HuH-7 (cell line): Measurements from ENCODE around the gene TMEM258.
A peak's percentile ranks its signal among the peaks of the same experiment; 100 is the strongest.

ENCODE experiments used
- DNase-seq: peaks from one replicate; pipeline ENCODE4 v3.0.0; 2011; ENCODE audit warnings: low spot score

The TMEM258 gene

DNA sequence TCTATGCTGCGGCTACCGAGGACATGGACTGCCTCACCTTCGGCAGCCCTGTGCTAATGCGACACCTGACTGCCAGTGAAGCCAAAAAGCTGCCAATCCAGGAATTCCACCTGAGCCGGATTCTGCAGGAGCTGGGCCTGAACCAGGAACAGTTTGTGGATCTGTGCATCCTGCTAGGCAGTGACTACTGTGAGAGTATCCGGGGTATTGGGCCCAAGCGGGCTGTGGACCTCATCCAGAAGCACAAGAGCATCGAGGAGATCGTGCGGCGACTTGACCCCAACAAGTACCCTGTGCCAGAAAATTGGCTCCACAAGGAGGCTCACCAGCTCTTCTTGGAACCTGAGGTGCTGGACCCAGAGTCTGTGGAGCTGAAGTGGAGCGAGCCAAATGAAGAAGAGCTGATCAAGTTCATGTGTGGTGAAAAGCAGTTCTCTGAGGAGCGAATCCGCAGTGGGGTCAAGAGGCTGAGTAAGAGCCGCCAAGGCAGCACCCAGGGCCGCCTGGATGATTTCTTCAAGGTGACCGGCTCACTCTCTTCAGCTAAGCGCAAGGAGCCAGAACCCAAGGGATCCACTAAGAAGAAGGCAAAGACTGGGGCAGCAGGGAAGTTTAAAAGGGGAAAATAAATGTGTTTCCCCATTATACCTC lies 3.6 kb upstream of the TMEM258 start:
- no peak for DNase-seq

- DNase-seq = no peak
Measured at GRCh38 chr11:61795459-61795858, 3.1 kb upstream of the TMEM258 start.

DNA sequence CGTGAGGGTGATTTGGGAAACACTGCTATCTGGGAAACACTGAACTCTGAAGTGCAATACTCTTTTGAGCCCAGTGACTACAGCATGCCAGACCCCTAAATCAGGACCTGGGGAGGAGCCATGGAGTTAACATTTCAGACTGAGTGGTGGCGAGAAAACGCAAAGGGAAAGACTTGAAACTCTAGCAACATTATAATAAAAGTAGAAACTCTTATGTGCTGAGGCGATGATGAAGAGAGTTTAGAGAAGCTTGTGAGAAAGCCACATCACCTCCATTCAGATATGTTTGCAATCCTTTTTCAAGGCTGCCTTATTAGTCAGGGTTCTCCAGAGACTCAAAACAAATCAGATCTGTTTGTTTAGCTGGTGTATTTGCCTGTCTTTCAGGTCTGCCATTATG lies 2.2 kb upstream of the TMEM258 start:
- DNase-seq = no peak

DNA sequence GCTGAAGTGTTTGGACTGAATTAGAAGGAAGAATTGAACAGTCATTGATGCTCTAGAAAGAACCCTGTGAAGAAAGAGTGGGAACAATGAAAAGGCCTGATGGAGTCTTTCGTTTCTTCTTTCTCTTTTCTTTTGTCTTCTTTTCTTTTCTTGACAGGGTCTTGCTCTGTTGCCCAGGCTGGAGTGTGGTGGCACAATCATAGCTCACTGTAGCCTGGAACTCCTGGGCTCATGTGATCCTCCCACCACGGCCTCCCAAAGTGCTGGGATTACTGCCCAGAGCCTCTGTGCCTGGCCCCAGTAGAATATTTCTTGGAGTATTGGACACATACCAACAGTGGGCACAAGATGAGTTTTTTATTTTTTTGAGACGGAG lies 1.4 kb upstream of the TMEM258 start:
- no peak for DNase-seq

DNA sequence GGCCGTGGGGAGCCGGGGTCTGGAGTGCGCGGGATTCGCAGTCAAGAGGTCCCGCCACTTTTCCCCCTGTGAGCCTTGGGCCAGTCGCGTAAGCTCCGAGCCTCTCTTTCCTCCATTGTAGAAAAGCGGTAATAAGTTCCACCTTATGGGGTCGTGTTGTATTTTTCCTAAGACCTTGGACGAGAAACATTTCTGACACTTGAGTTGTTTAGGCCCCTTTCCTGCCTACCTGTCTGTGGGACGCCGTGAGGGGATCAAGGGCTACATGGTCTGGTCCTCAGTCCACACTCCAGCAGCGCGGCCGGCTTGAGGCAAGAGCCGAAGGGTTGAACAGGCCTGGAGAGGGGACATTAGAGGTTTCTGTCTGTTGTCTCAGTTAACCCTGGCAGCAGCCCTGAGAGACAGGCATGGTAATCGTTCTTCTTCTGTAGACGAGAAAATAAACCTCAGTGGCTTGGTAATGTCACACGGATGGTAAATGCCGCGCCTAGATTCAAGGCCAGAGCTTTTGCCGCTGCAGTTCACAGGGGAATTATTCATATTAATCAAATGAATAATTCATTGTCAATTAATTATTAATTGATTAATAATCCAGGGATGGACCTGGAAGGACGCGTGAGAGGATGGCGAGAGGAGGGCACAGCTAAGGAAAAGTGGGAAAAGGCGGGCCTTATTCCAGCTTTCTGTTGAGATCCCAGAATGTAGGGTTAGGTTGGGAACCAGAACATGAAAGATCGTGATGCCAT lies 857 bp upstream of the TMEM258 start:
- DNase-seq = no peak

DNA sequence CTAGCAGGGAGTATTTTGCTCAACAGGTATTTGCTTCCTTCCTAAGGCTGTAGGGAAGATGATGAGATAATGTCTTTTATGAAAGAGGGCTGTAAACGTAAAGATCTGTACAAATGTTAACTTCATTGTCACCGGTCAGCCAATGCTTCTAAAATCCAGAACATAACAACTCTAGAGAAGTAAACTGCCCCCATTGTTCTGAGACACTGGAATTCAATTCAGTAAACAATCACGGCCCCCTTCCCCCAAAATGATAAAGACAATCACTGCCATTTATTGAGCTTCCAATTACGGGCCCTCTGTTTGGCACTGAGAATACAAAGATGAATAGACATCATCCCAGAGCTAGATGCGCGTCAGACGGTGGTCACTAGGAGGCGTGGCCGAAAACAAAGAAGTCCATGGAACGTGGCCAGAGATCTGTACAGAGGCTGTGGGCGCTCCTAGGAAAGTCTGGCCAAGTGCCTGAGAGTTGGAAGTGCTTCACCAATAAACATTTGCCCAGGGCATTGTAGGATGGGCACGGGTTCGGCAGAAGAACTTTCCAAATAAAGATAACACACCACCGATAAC lies 576 bp downstream of the TMEM258 start:
- peak; percentile 80 for DNase-seq

GRCh38 chr11:61787928-61788491 lies 4.4 kb downstream of the TMEM258 start:
- peak; percentile 98 for DNase-seq

DNA sequence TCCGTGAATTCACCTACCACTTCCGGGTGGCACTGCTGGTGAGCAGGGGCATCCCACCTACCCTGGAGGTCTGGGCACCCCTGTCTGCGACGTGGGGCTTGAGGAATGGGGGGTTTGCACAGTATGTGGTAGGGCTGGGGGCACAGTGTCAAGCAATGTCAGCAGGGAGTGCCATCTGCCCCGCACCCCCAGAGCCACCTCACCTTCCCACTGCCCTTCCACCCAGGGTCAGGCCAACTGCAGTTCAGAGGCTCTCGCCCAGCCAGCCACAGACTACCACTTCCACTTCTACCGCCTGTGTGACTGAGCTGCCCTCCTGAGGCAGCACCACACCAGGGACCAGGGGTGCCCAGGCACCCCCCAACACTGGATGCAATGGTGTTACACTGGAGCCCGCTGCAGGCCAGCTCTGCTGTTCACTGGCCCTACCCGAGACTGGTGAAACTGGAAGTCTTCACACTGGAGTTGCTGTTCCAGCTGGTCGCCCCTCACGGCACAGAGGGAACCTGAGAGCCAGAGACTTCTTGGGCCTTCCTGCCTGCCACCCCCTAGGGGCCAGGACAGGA lies 6.5 kb downstream of the TMEM258 start:
- no peak for DNase-seq

- no peak for DNase-seq
Measured at GRCh38 chr11:61784506-61784805, 7.9 kb downstream of the TMEM258 start.

DNA sequence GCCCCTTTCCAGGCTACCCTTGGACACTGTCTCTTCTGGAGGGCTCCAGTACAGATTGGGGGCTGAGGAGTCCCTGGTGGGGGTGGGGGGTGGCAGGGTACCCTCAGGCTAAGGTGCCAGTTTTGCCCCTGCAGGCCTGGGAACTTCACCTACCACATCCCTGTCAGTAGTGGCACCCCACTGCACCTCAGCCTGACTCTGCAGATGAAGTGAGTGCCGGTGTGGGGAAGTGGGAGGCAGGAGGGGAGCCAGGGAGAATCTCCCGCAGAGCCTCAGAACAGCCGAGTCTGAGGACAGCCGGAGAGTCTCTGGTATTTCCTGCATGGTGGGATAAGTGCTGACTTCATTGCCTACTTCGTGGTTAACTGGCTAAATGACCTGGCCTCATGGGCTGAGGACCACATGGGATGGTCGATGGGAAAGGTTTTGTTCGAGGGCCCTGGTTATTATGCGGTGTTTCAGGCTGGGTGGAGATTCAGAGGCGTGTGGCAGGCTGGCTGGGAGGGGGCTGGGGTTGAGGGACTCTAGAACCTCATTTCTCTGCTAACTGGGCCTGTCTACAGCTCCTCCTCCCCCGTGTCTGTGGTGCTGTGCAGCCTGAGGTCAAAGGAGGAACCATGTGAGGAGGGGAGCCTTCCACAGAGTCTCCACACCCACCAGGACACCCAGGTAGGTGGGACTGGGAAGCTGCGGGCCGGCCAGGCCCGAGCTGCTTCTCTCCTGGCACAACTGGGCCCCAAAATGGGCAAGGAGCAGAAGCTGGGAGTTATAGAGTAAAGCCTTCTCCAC lies 8.5 kb downstream of the TMEM258 start:
- DNase-seq = no peak

DNA sequence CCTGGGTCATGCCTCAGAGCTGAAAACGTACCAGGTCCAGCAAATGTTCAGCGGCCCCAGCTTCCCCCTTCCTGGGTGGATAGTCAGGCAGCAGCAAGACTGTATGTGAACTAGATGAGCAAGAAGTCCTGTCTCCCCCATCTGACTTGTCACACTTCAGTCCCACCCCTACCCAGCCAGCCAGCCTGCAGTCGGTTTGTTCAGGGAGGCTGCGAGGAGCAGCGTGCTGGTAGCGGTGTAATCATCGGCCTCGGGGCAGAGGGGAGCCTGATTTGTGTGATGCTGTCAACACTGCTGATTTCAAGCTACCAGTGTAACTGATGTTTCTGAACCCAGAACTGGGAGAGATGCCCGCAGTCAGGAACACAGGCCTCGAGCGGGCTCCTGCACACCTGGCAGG lies 9.6 kb downstream of the TMEM258 start:
- DNase-seq = no peak

- DNase-seq = no peak
Measured at GRCh38 chr11:61782299-61782698, 10.1 kb downstream of the TMEM258 start.

- no peak for DNase-seq
Measured at GRCh38 chr11:61781585-61781984, 10.8 kb downstream of the TMEM258 start.

DNA sequence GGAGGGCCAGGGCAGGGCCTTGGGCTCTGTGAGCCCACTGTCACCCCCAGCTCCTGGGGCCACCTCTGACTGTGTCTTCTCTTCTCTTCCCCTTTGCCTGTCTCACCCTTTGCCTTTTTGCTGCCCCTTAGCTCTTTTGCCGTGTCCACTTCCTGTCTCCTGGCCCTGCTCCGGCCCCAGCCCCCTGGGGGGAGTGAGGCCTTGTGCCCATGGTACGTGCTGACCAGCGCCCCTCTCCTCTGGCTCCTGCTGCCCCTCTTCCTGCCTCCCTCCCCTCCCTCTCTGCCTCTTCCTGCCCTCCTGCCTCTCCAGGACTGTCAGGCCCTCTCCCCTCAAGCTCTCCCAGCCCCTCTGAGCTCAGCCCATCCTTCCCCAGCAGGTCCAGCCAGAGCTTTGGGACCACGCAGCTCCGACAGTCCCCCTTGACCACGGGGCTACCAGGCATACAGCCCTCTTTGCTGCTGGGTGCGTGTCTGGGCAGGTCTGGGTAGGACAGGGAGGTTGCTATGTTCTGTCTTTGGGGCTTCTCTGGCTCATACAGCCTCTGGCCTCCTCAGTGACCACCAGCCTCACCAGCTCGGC lies 11.7 kb downstream of the TMEM258 start:
- no peak for DNase-seq

DNA sequence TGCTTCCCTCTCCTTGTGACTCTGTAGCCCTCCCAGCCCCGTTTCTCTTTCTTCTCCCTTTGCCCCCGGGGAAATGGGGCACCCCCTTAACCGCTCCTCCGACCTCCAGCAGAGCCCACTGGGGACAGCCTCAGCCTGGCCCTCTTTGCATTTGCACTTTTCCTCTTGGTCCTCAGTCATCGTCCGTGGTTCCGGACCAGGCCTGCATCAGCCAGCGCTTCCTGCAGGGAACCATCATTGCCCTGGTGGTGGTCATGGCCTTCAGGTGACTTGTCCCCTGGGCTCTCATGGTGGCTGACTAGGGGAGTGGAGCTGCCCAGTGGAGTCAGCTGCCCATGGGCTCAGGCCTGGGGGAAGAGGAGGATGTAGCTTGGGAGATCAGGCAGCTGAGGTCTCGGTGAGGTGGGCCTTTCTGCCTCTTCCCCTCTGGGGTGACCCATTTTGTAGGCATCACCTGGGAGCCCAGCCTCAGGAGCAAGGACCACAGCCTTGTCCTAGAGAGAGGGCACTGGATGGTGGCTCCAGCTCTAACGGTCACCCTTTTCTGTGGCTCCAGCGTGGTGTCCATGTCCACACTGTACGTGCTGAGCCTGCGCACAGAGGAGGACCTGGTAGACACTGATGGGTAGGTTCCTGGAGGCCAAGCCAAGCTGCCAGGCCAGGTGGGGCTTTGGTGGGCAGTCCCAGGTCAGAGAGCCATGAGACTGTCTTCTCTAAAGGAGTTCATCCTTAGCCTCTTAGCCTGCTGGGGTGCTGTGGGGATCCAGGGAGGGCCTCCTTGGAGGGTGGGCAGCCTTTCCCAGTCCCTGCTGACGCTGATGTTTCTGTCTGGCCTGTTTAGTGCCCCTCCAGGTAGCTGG lies 12.5 kb downstream of the TMEM258 start:
- DNase-seq = no peak

- no peak for DNase-seq
Measured at GRCh38 chr11:61778920-61779650, 13.3 kb downstream of the TMEM258 start.

- no peak for DNase-seq
Measured at GRCh38 chr11:61778357-61778886, 14.0 kb downstream of the TMEM258 start.

DNA sequence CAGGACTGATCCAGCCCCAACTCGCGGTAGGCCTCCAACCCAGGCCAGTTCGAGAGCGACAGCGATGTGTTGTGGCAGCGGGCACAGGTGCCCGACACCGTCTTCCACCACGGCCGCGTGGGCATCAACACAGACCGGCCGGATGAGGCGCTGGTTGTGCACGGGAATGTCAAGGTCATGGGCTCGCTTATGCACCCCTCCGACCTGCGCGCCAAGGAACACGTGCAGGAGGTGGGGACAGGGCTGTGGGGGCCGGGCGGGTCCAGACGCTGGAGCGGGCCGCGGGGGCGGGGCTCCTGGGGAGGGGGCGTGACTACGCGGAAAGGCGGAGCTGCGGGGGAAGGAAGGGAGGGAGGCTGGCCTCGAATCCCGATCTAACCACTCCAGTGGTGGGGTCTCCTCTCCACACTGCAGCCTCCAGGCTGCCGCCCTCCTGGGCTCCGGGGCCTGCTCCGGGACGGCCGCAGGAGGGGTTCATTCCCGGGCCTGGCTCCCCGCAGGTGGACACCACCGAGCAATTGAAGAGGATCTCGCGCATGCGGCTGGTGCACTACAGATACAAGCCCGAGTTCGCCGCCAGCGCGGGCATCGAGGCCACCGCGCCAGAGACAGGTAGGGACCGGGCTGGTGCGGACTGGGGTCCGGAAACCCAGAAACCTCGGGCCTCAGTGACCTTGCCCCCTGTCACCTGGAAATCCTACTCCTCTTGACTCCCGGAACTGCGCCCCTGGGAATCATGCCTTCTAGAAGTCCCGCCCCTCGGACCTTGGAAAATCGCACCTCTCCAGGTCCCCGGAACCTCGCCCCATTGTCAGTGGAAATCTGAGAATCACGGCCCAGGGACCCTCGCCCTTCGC lies 14.9 kb downstream of the TMEM258 start:
- no peak for DNase-seq

DNA sequence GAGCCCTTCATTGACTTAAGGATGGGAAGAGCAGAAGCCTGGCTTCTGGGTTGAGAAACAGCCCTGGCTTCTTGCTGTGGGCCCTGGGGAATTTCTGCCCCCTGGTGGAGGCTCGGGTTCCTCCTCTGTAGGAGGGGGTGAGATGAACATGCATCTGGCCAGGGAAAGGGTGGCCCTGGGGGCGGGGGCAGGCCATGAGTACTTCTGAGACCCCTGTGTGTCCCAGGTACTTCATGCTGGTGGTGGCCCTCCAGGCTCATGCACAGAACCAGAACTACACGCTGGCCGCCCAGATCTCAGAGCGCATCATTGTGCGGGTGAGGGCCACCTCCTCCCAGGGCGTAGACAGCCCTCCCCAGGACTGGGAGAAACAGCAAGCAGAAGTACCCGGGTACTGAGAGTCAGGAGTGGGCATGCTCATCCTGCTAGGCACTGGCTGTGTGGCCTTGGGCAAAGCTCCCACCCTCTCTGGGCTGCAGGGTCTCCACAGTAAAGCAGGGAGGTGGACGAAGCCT lies 15.8 kb downstream of the TMEM258 start:
- DNase-seq = peak; percentile 100
